Measurements from ENCODE around the gene KIF18B.

Gene KIF18B

GRCh38 chr17:44917456-44917855 is 30.1 kb downstream of the KIF18B start:
- Histone ChIP-seq H3K27me3 (ENCODE audit: insufficient read depth, insufficient read length) (peaks cover 12% of the 10 kb centered on the region), H3K4me3 (ENCODE audit: insufficient read length, low read depth) (no peak overlapping the region)
- TF ChIP-seq YY1 (IDR thresholded peaks at IDR 0.05; ENCODE audit: insufficient read depth, insufficient read length) (no peak), SUZ12 (IDR thresholded peaks at IDR 0.05; ENCODE audit: extremely low read depth, insufficient read depth, insufficient read length) (no peak), ZNF274 (IDR thresholded peaks at IDR 0.05; ENCODE audit: low read depth, low read length) (no peak)

DNA sequence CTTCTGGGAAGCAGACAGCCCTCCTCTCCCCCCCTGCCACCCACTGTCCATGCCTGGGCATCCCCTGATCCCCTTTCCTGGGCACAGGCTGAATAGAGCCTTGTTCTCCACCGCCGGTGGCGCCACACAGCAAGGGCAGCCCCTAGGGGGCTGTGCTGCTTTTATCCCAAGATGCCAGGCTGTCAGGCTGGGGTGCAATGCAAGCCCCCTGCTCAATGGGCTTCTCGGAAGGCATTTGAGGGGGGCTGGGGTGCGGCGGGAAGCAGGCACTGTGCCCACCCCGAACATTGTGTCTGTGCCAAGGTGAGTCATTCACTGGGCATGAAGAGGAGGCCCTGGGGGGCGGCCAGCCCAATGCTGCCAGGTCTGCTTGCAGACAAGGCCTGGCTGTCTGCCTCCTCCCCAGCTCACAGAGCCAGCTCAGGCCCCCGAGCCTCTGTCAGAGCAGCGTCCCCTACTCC is 30.8 kb downstream of the KIF18B start:
- Histone ChIP-seq H3K9me3 (ENCODE audit: insufficient read depth, low read length) (no peaks in the 10 kb centered on the region), H3K36me3 (ENCODE audit: insufficient read depth, insufficient read length, low read length) (no peaks in the 10 kb centered on the region), H3K27me3 (ENCODE audit: insufficient read depth, insufficient read length) (peaks cover 17% of the 10 kb centered on the region), H3K4me3 (ENCODE audit: insufficient read length, low read depth) (no peak overlapping the region), H3K9ac (ENCODE audit: insufficient read length, low read depth) (no peak overlapping the region), H3K4me1 (ENCODE audit: insufficient read depth, insufficient read length) (peaks cover 7% of the 10 kb centered on the region)
- TF ChIP-seq ZNF274 (IDR thresholded peaks at IDR 0.05; ENCODE audit: low read depth, low read length) (no peak), SUZ12 (IDR thresholded peaks at IDR 0.05; ENCODE audit: extremely low read depth, insufficient read depth, insufficient read length) (no peak), YY1 (IDR thresholded peaks at IDR 0.05; ENCODE audit: insufficient read depth, insufficient read length) (no peak)
- no peak for DNase-seq (ENCODE audit: low read depth, low spot score)

More at GRCh38 chr17:44917456-44917855, 30.1 kb downstream of the KIF18B start:
- H3K36me3 ChIP-seq (ENCODE audit: insufficient read depth, insufficient read length, low read length) = no peaks in the 10 kb centered on the region
- no peak overlapping the region for H3K9ac ChIP-seq (ENCODE audit: insufficient read length, low read depth)
- H3K9me3 ChIP-seq (ENCODE audit: insufficient read depth, low read length) = no peaks in the 10 kb centered on the region
- DNase-seq (ENCODE audit: low read depth, low spot score) = no peak
- H3K4me1 ChIP-seq (ENCODE audit: insufficient read depth, insufficient read length) = peaks cover 10% of the 10 kb centered on the region

GRCh38 chr17:44915862-44916780 is 31.5 kb downstream of the KIF18B start:
- no peak for DNase-seq (ENCODE audit: low read depth, low spot score)
- Histone ChIP-seq H3K9ac (ENCODE audit: insufficient read length, low read depth) (no peak overlapping the region), H3K9me3 (ENCODE audit: insufficient read depth, low read length) (no peaks in the 10 kb centered on the region), H3K4me1 (ENCODE audit: insufficient read depth, insufficient read length) (peaks cover 11% of the 10 kb centered on the region), H3K4me3 (ENCODE audit: insufficient read length, low read depth) (no peak overlapping the region), H3K36me3 (ENCODE audit: insufficient read depth, insufficient read length, low read length) (no peaks in the 10 kb centered on the region), H3K27me3 (ENCODE audit: insufficient read depth, insufficient read length) (peaks cover 22% of the 10 kb centered on the region)
- TF ChIP-seq ZNF274 (IDR thresholded peaks at IDR 0.05; ENCODE audit: low read depth, low read length) = no peak
- no peak for TF ChIP-seq YY1 (IDR thresholded peaks at IDR 0.05; ENCODE audit: insufficient read depth, insufficient read length)
- TF ChIP-seq SUZ12 (IDR thresholded peaks at IDR 0.05; ENCODE audit: extremely low read depth, insufficient read depth, insufficient read length) = no peak

DNA sequence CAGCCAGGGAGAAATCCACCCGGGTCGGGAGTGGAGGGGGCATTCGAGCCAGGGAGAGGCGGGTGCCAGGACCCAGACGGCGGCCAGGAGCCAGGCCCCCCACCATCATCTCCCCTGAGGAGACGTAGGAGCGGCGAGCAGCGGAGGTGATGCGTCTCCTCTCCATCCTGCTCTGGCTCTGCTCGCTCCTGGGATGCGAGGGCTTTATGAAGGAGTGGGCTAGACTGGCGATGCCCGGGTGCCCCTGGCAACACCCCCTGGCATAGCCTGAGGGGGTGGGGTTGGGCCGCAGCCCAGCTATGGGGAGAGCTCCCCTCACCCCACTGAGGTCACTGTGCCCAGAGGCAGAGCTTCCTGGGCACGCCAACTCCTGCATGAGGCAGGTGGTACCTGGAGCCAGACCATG is 32.2 kb downstream of the KIF18B start, which contains the start of gene GFAP:
GFAP (minus strand) TSS at position 180 of the 406 bp plus-strand sequence; CDS start at position 166, 14 bp downstream.
- H3K36me3 ChIP-seq (ENCODE audit: insufficient read depth, insufficient read length, low read length) = no peaks in the 10 kb centered on the region
- H3K4me3 ChIP-seq (ENCODE audit: insufficient read length, low read depth) = no peak within 1 kb of the TSS
- DNase-seq (ENCODE audit: low read depth, low spot score) = no peak
- no peaks in the 10 kb centered on the region for H3K9me3 ChIP-seq (ENCODE audit: insufficient read depth, low read length)
- H3K27me3 ChIP-seq (ENCODE audit: insufficient read depth, insufficient read length) = peaks cover 22% of the 10 kb centered on the region
- peaks cover 9% of the 10 kb centered on the region for H3K4me1 ChIP-seq (ENCODE audit: insufficient read depth, insufficient read length)
- no peak within 1 kb of the TSS for H3K9ac ChIP-seq (ENCODE audit: insufficient read length, low read depth)
- TF ChIP-seq ZNF274 (IDR thresholded peaks at IDR 0.05; ENCODE audit: low read depth, low read length) (no peak), YY1 (IDR thresholded peaks at IDR 0.05; ENCODE audit: insufficient read depth, insufficient read length) (no peak), SUZ12 (IDR thresholded peaks at IDR 0.05; ENCODE audit: extremely low read depth, insufficient read depth, insufficient read length) (no peak)

DNA sequence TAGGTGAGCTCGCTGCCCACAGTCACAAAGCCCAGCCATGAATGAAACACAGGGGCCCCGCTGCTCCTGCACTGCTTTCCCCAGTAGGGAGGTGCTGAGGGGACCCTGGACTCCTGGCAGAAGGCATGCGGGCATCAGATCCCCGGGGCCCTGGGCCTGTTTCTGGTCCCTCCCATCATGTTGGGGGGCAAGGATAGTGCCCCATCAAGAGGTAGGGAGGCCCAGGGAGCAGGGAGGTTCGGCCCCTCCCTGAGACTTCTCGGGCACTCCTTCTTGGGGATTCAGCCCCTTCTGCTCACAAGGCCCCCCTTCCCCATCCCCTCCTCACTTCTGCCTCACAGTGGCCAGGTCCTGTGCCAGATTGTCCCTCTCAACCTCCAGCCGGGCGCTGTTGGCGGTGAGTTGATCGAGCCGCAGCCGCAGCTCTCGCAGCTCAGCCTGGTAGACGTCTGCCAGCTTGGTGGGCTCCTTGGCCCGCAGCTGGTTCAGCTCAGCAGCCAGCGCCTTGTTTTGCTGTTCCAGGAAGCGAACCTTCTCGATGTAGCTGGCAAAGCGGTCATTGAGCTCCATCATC is 32.8 kb downstream of the KIF18B start:
- TF ChIP-seq SUZ12 (IDR thresholded peaks at IDR 0.05; ENCODE audit: extremely low read depth, insufficient read depth, insufficient read length) = no peak
- no peak for TF ChIP-seq ZNF274 (IDR thresholded peaks at IDR 0.05; ENCODE audit: low read depth, low read length)
- no peak for TF ChIP-seq YY1 (IDR thresholded peaks at IDR 0.05; ENCODE audit: insufficient read depth, insufficient read length)
- peaks cover 11% of the 10 kb centered on the region for H3K4me1 ChIP-seq (ENCODE audit: insufficient read depth, insufficient read length)
- H3K9ac ChIP-seq (ENCODE audit: insufficient read length, low read depth) = no peak overlapping the region
- no peaks in the 10 kb centered on the region for H3K9me3 ChIP-seq (ENCODE audit: insufficient read depth, low read length)
- H3K36me3 ChIP-seq (ENCODE audit: insufficient read depth, insufficient read length, low read length) = no peaks in the 10 kb centered on the region
- DNase-seq (ENCODE audit: low read depth, low spot score) = no peak
- H3K27me3 ChIP-seq (ENCODE audit: insufficient read depth, insufficient read length) = peaks cover 22% of the 10 kb centered on the region
- no peak overlapping the region for H3K4me3 ChIP-seq (ENCODE audit: insufficient read length, low read depth)

- Histone ChIP-seq H3K4me3 (ENCODE audit: insufficient read length, low read depth) (no peak overlapping the region), H3K9me3 (ENCODE audit: insufficient read depth, low read length) (no peaks in the 10 kb centered on the region), H3K27me3 (ENCODE audit: insufficient read depth, insufficient read length) (peaks cover 22% of the 10 kb centered on the region), H3K9ac (ENCODE audit: insufficient read length, low read depth) (no peak overlapping the region), H3K4me1 (ENCODE audit: insufficient read depth, insufficient read length) (peaks cover 15% of the 10 kb centered on the region), H3K36me3 (ENCODE audit: insufficient read depth, insufficient read length, low read length) (no peaks in the 10 kb centered on the region)
- no peak for TF ChIP-seq SUZ12 (IDR thresholded peaks at IDR 0.05; ENCODE audit: extremely low read depth, insufficient read depth, insufficient read length)
- no peak for TF ChIP-seq ZNF274 (IDR thresholded peaks at IDR 0.05; ENCODE audit: low read depth, low read length)
- TF ChIP-seq YY1 (IDR thresholded peaks at IDR 0.05; ENCODE audit: insufficient read depth, insufficient read length) = no peak
- DNase-seq (ENCODE audit: low read depth, low spot score) = no peak
These were observed 33.4 kb downstream of the KIF18B start for GRCh38 chr17:44914148-44914547.

DNA sequence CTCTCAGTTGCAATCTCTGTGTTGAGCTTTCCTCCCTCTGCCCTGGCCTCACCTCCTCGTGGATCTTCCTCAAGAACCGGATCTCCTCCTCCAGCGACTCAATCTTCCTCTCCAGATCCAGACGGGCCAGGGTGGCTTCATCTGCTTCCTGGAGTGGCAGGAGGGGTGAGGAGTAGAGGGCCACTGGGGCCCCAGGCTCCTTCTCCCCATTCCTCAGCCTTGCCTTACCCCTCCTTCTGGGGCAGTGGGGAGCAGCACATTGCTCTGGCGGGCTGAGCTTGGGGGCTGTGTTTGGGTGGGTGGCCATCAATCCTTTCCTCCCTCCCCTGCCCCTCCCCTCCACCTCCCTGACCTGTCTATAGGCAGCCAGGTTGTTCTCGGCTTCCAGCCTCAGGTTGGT is 33.9 kb downstream of the KIF18B start:
- H3K36me3 ChIP-seq (ENCODE audit: insufficient read depth, insufficient read length, low read length) = no peaks in the 10 kb centered on the region
- TF ChIP-seq SUZ12 (IDR thresholded peaks at IDR 0.05; ENCODE audit: extremely low read depth, insufficient read depth, insufficient read length) (no peak), YY1 (IDR thresholded peaks at IDR 0.05; ENCODE audit: insufficient read depth, insufficient read length) (no peak), ZNF274 (IDR thresholded peaks at IDR 0.05; ENCODE audit: low read depth, low read length) (no peak)
- peaks cover 16% of the 10 kb centered on the region for H3K4me1 ChIP-seq (ENCODE audit: insufficient read depth, insufficient read length)
- no peak overlapping the region for H3K4me3 ChIP-seq (ENCODE audit: insufficient read length, low read depth)
- H3K9ac ChIP-seq (ENCODE audit: insufficient read length, low read depth) = no peak overlapping the region
- no peaks in the 10 kb centered on the region for H3K9me3 ChIP-seq (ENCODE audit: insufficient read depth, low read length)
- DNase-seq (ENCODE audit: low read depth, low spot score) = no peak
- peaks cover 22% of the 10 kb centered on the region for H3K27me3 ChIP-seq (ENCODE audit: insufficient read depth, insufficient read length)

Data from NT2/D1 (cell line).